Forelimb muscle (tissue), 1 donor: Measurements from ENCODE around the gene EIF5. TPM values are rescaled to one million over a fixed set of nuclear protein-coding genes. Genes with fewer than 3 reads are reported as not detected.
"Not testable (repeated sequence)": the region's sequence is repeated elsewhere in the genome, so short reads cannot be mapped to it uniquely, and the experiment has no call there.

ENCODE experiments used
- DNase-seq: peaks from one replicate; pipeline ENCODE4 v3.0.0-alpha.2; 2013; ENCODE audit warnings: low read depth
- polyA plus RNA-seq: library from polyadenylated mRNA; unstranded; fragments of 120-200 nt; gene quantifications from one replicate; pipeline ENCODE4 v1.2.1, GENCODE V29; 2013; ENCODE audit not compliant: insufficient read length

EIF5 gene
- polyA plus RNA-seq, 1 donor: 205 TPM

- no peak for DNase-seq
These were observed 2.2 kb downstream of the EIF5 start for GRCh38 chr14:103336191-103336590.

- no peak for DNase-seq
These were observed 3.8 kb downstream of the EIF5 start for GRCh38 chr14:103337794-103338193.

GRCh38 chr14:103339561-103339960 is 5.5 kb downstream of the EIF5 start:
- no peak for DNase-seq

- DNase-seq: no peak
These were observed 6.6 kb downstream of the EIF5 start for GRCh38 chr14:103340480-103341212.

GRCh38 chr14:103341250-103342129 is 7.5 kb downstream of the EIF5 start:
- DNase-seq: no peak

GRCh38 chr14:103343164-103343879 is 9.3 kb downstream of the EIF5 start:
- no peak for DNase-seq

- no peak for DNase-seq
These were observed 10.1 kb downstream of the EIF5 start for GRCh38 chr14:103343905-103344797.

- DNase-seq: no peak
These were observed 12.2 kb downstream of the EIF5 start for GRCh38 chr14:103346286-103346685.

GRCh38 chr14:103347091-103347815 is 13.2 kb downstream of the EIF5 start:
- no peak for DNase-seq

GRCh38 chr14:103348154-103348553 is 14.1 kb downstream of the EIF5 start:
- DNase-seq: no peak

- no peak for DNase-seq
These were observed 15.9 kb downstream of the EIF5 start for GRCh38 chr14:103349982-103350381.

- DNase-seq: no peak
These were observed 19.3 kb downstream of the EIF5 start for GRCh38 chr14:103353362-103353761.

- DNase-seq: no peak
These were observed 20.1 kb downstream of the EIF5 start for GRCh38 chr14:103354141-103354540.

GRCh38 chr14:103356024-103356682 is 22.1 kb downstream of the EIF5 start:
- no peak for DNase-seq

GRCh38 chr14:103357552-103357951 is 23.5 kb downstream of the EIF5 start:
- not testable (repeated sequence) for DNase-seq

GRCh38 chr14:103360548-103360947 is 26.5 kb downstream of the EIF5 start:
- DNase-seq: no peak

GRCh38 chr14:103361867-103362266 is 27.8 kb downstream of the EIF5 start:
- DNase-seq: no peak

- no peak for DNase-seq
These were observed 28.7 kb downstream of the EIF5 start for GRCh38 chr14:103362780-103363179.

GRCh38 chr14:103366741-103367140 is 32.7 kb downstream of the EIF5 start:
- DNase-seq: no peak

GRCh38 chr14:103367995-103368394 is 34.0 kb downstream of the EIF5 start:
- DNase-seq: no peak
